ENCODE data around the gene MLYCD.

MLYCD gene

GRCh38 chr16:83863682-83864081, 35.2 kb upstream of the MLYCD start:
- H3K36me3 ChIP-seq (ENCODE audit: control insufficient read depth in 1 of 2, insufficient read depth in 2 of 2, low read length in 2 of 2) = no peaks in the 10 kb centered on the region

GRCh38 chr16:83870830-83871229, 28.1 kb upstream of the MLYCD start:
- Histone ChIP-seq H3K4me1 (ENCODE audit: control insufficient read depth in 1 of 2, insufficient read depth in 2 of 2, low read length in 2 of 2) (no peaks in the 10 kb centered on the region), H3K9ac (ENCODE audit: low read depth in 1 of 2, low read length in 2 of 2) (no peak overlapping the region), H3K27me3 (ENCODE audit: control insufficient read depth in 1 of 2, insufficient read depth in 2 of 2, low read length in 2 of 2) (no peaks in the 10 kb centered on the region), H3K9me3 (ENCODE audit: control insufficient read depth in 1 of 2, low read length in 2 of 2) (no peaks in the 10 kb centered on the region), H3K36me3 (ENCODE audit: control insufficient read depth in 1 of 2, insufficient read depth in 2 of 2, low read length in 2 of 2) (no peaks in the 10 kb centered on the region), H3K27ac (ENCODE audit: low read depth, low read length) (no peak overlapping the region), H3K4me3 (ENCODE audit: low read depth in 1 of 2, low read length in 2 of 2) (no peak overlapping the region)

More at GRCh38 chr16:83863682-83864081, 35.2 kb upstream of the MLYCD start:
- Histone ChIP-seq H3K27me3 (ENCODE audit: control insufficient read depth in 1 of 2, insufficient read depth in 2 of 2, low read length in 2 of 2) (no peaks in the 10 kb centered on the region), H3K27ac (ENCODE audit: low read depth, low read length) (no peak overlapping the region), H3K4me1 (ENCODE audit: control insufficient read depth in 1 of 2, insufficient read depth in 2 of 2, low read length in 2 of 2) (no peaks in the 10 kb centered on the region), H3K4me3 (ENCODE audit: low read depth in 1 of 2, low read length in 2 of 2) (no peak overlapping the region), H3K9ac (ENCODE audit: low read depth in 1 of 2, low read length in 2 of 2) (no peak overlapping the region), H3K9me3 (ENCODE audit: control insufficient read depth in 1 of 2, low read length in 2 of 2) (no peaks in the 10 kb centered on the region)

DNA sequence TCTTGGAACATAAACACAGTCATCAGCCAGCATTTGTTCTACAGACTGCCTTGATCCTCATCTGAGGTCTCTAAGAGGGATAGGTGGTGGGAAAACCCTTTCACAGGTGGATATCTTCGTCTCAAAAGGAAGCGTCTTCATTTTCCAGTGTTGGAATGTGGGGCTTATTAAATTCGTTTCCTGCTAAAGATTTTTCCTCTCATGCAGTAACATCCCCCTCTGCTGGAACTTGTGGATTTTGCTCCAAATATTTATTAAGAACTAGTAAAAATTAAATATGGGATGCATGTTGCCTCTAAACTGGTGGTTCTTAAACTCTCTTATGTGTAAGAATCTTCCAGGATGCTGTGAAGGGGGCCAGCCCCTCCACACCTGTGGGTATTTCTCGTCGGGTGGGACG, 20.1 kb upstream of the MLYCD start:
- H3K27me3 ChIP-seq (ENCODE audit: control insufficient read depth in 1 of 2, insufficient read depth in 2 of 2, low read length in 2 of 2) = peaks cover 0 to 4% of the 10 kb centered on the region in 2 donors
- no peaks in the 10 kb centered on the region for H3K36me3 ChIP-seq (ENCODE audit: control insufficient read depth in 1 of 2, insufficient read depth in 2 of 2, low read length in 2 of 2)
- H3K4me1 ChIP-seq (ENCODE audit: control insufficient read depth in 1 of 2, insufficient read depth in 2 of 2, low read length in 2 of 2) = no peaks in the 10 kb centered on the region
- no peak overlapping the region for H3K9ac ChIP-seq (ENCODE audit: low read depth in 1 of 2, low read length in 2 of 2)
- no peak overlapping the region for H3K4me3 ChIP-seq (ENCODE audit: low read depth in 1 of 2, low read length in 2 of 2)
- H3K27ac ChIP-seq (ENCODE audit: low read depth, low read length) = no peak overlapping the region
- H3K9me3 ChIP-seq (ENCODE audit: control insufficient read depth in 1 of 2, low read length in 2 of 2) = no peaks in the 10 kb centered on the region

- Histone ChIP-seq H3K36me3 (ENCODE audit: control insufficient read depth in 1 of 2, insufficient read depth in 2 of 2, low read length in 2 of 2) (no peaks in the 10 kb centered on the region), H3K27me3 (ENCODE audit: control insufficient read depth in 1 of 2, insufficient read depth in 2 of 2, low read length in 2 of 2) (peaks cover 0 to 4% of the 10 kb centered on the region in 2 donors), H3K9me3 (ENCODE audit: control insufficient read depth in 1 of 2, low read length in 2 of 2) (no peaks in the 10 kb centered on the region), H3K9ac (ENCODE audit: low read depth in 1 of 2, low read length in 2 of 2) (no peak overlapping the region), H3K4me3 (ENCODE audit: low read depth in 1 of 2, low read length in 2 of 2) (no peak overlapping the region), H3K27ac (ENCODE audit: low read depth, low read length) (no peak overlapping the region), H3K4me1 (ENCODE audit: control insufficient read depth in 1 of 2, insufficient read depth in 2 of 2, low read length in 2 of 2) (no peaks in the 10 kb centered on the region)
Observed at GRCh38 chr16:83882163-83882885, 16.6 kb upstream of the MLYCD start.

DNA sequence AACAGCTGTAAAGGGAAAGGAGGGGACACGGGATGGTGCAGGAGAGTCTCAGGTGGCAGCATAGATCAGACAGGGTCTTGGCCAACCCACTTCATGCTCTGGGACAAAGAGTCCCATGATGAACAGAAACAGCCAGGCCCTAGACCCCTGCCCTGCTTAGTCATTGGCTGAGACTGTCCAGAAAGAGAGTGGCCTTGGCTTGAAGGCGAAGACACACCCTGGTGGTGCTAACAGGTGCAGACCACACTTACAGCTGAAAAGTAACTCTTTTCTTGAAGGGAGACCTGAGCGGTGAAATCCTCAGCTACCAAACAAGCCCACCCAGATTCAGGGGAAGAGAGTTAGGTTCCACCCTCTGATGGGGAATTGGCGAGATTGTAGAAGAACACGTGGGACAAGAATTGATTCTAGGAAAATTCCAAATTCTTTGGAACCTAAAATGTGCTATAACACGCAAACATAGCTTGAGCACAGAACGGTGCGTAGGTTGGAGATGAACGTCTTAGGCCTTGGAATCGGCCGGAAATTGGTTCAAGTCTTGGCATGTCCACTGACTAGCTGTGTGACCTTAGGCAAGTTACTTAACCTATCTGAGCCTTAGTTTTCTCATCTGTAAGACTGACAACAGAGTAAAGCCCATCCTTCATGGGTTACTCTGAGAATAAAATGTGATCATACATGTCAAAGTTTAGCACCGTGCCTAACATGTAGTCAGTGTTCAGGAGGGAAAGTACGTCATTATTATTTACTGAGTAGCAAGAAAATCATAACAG, 12.5 kb upstream of the MLYCD start:
- Histone ChIP-seq H3K9me3 (ENCODE audit: control insufficient read depth in 1 of 2, low read length in 2 of 2) (no peaks in the 10 kb centered on the region), H3K4me1 (ENCODE audit: control insufficient read depth in 1 of 2, insufficient read depth in 2 of 2, low read length in 2 of 2) (no peaks in the 10 kb centered on the region), H3K4me3 (ENCODE audit: low read depth in 1 of 2, low read length in 2 of 2) (no peak overlapping the region), H3K27ac (ENCODE audit: low read depth, low read length) (no peak overlapping the region), H3K27me3 (ENCODE audit: control insufficient read depth in 1 of 2, insufficient read depth in 2 of 2, low read length in 2 of 2) (peaks cover 0 to 4% of the 10 kb centered on the region in 2 donors), H3K9ac (ENCODE audit: low read depth in 1 of 2, low read length in 2 of 2) (no peak overlapping the region), H3K36me3 (ENCODE audit: control insufficient read depth in 1 of 2, insufficient read depth in 2 of 2, low read length in 2 of 2) (no peaks in the 10 kb centered on the region)

- Histone ChIP-seq H3K27ac (ENCODE audit: low read depth, low read length) (no peak overlapping the region), H3K27me3 (ENCODE audit: control insufficient read depth in 1 of 2, insufficient read depth in 2 of 2, low read length in 2 of 2) (peaks cover 0 to 2% of the 10 kb centered on the region in 2 donors), H3K9ac (ENCODE audit: low read depth in 1 of 2, low read length in 2 of 2) (no peak overlapping the region), H3K9me3 (ENCODE audit: control insufficient read depth in 1 of 2, low read length in 2 of 2) (peaks cover 0 to 5% of the 10 kb centered on the region in 2 donors), H3K36me3 (ENCODE audit: control insufficient read depth in 1 of 2, insufficient read depth in 2 of 2, low read length in 2 of 2) (no peaks in the 10 kb centered on the region), H3K4me3 (ENCODE audit: low read depth in 1 of 2, low read length in 2 of 2) (no peak overlapping the region), H3K4me1 (ENCODE audit: control insufficient read depth in 1 of 2, insufficient read depth in 2 of 2, low read length in 2 of 2) (no peaks in the 10 kb centered on the region)
Observed at GRCh38 chr16:83887080-83887479, 11.8 kb upstream of the MLYCD start.

DNA sequence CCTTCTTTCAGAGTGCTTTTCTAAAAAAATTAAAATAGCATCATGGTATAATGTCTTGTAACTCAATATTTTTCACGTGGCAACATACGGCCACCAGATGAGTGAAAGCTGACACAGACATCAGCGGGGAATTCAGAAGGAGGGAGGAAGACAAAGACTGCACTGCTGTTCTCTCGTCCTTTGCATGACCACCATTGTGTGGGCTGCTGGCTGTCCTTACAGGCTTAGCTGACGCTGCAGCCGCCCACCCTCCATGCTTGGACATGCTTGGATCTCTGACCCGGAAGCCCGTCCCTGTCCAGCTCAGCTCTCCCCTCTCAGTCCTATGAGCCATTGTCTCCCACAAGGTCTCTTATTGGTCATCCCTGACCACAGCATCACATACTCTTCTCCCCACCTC, 11.4 kb upstream of the MLYCD start:
- Histone ChIP-seq H3K9ac (ENCODE audit: low read depth in 1 of 2, low read length in 2 of 2) (no peak overlapping the region), H3K27me3 (ENCODE audit: control insufficient read depth in 1 of 2, insufficient read depth in 2 of 2, low read length in 2 of 2) (no peaks in the 10 kb centered on the region), H3K4me3 (ENCODE audit: low read depth in 1 of 2, low read length in 2 of 2) (no peak overlapping the region), H3K4me1 (ENCODE audit: control insufficient read depth in 1 of 2, insufficient read depth in 2 of 2, low read length in 2 of 2) (no peaks in the 10 kb centered on the region), H3K27ac (ENCODE audit: low read depth, low read length) (no peak overlapping the region), H3K9me3 (ENCODE audit: control insufficient read depth in 1 of 2, low read length in 2 of 2) (peaks cover 0 to 6% of the 10 kb centered on the region in 2 donors), H3K36me3 (ENCODE audit: control insufficient read depth in 1 of 2, insufficient read depth in 2 of 2, low read length in 2 of 2) (no peaks in the 10 kb centered on the region)

DNA sequence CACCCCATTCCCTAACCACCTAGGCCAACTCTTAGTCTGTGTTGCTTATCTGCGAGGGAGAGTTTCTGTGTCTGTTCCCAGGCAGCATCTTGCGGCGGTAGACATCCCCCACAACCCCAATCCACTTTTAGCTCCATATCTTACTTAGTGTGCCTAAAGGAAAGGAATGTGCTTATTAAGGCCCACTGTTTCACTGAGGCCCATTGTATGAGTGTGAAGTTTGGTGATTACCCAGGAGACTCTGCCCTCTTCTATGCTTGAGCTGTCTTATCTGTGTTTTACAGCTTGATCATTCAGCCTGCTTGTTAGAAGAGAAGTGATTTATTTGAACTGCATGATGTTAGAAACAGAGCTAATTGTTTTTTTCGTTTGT, 10.3 kb upstream of the MLYCD start:
- no peaks in the 10 kb centered on the region for H3K36me3 ChIP-seq (ENCODE audit: control insufficient read depth in 1 of 2, insufficient read depth in 2 of 2, low read length in 2 of 2)
- H3K27ac ChIP-seq (ENCODE audit: low read depth, low read length) = no peak overlapping the region
- no peak overlapping the region for H3K9ac ChIP-seq (ENCODE audit: low read depth in 1 of 2, low read length in 2 of 2)
- no peaks in the 10 kb centered on the region for H3K27me3 ChIP-seq (ENCODE audit: control insufficient read depth in 1 of 2, insufficient read depth in 2 of 2, low read length in 2 of 2)
- H3K4me3 ChIP-seq (ENCODE audit: low read depth in 1 of 2, low read length in 2 of 2) = no peak overlapping the region
- H3K4me1 ChIP-seq (ENCODE audit: control insufficient read depth in 1 of 2, insufficient read depth in 2 of 2, low read length in 2 of 2) = no peaks in the 10 kb centered on the region
- peaks cover 0 to 6% of the 10 kb centered on the region in 2 donors for H3K9me3 ChIP-seq (ENCODE audit: control insufficient read depth in 1 of 2, low read length in 2 of 2)

DNA sequence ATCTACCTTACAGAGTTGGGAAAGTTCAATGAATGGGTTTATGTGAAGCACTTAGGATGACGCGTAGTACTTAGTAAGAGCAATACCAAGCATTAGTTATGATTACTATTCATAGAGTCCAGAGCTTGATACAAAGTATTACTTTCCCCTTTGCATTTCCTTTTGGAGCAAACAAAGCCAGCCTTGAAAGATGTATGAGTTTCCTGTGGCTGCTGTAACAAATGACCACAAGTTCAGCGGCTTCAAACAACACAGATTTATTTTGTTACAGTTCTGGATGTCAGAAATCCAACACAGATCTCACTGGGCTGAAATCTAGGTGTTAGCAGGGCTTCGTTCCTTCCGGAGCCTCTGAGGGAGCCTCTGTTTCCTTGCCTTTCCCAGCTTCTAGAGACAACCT, 8.6 kb upstream of the MLYCD start:
- H3K27me3 ChIP-seq (ENCODE audit: control insufficient read depth in 1 of 2, insufficient read depth in 2 of 2, low read length in 2 of 2) = no peaks in the 10 kb centered on the region
- no peak overlapping the region for H3K4me3 ChIP-seq (ENCODE audit: low read depth in 1 of 2, low read length in 2 of 2)
- H3K9ac ChIP-seq (ENCODE audit: low read depth in 1 of 2, low read length in 2 of 2) = no peak overlapping the region
- H3K4me1 ChIP-seq (ENCODE audit: control insufficient read depth in 1 of 2, insufficient read depth in 2 of 2, low read length in 2 of 2) = no peaks in the 10 kb centered on the region
- no peaks in the 10 kb centered on the region for H3K36me3 ChIP-seq (ENCODE audit: control insufficient read depth in 1 of 2, insufficient read depth in 2 of 2, low read length in 2 of 2)
- H3K27ac ChIP-seq (ENCODE audit: low read depth, low read length) = no peak overlapping the region
- peaks cover 0 to 6% of the 10 kb centered on the region in 2 donors for H3K9me3 ChIP-seq (ENCODE audit: control insufficient read depth in 1 of 2, low read length in 2 of 2)

DNA sequence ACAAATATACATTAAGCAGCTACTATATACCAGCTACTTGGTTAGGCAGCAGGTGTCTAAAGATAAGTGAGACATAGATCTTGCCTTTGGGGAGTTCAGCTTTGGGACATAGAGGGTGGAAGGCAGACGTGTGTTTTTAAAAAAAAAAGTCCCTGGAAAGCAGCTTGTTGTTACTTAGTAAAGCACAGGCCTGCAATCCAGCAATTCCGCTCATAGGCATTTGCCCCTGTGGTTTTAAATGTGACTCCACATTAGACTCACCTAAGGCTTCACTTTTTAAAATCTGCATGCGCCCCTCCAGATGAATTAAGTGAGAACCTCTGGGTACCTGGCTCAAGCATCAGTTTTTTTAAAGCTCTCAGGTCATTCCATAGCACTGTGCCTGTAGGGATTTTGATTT, 7.2 kb upstream of the MLYCD start:
- H3K27me3 ChIP-seq (ENCODE audit: control insufficient read depth in 1 of 2, insufficient read depth in 2 of 2, low read length in 2 of 2) = no peaks in the 10 kb centered on the region

More for the DNA sequence above, 7.2 kb upstream of the MLYCD start:
- H3K27ac ChIP-seq (ENCODE audit: low read depth, low read length) = no peak overlapping the region
- H3K36me3 ChIP-seq (ENCODE audit: control insufficient read depth in 1 of 2, insufficient read depth in 2 of 2, low read length in 2 of 2) = no peaks in the 10 kb centered on the region
- no peak overlapping the region for H3K4me3 ChIP-seq (ENCODE audit: low read depth in 1 of 2, low read length in 2 of 2)
- no peaks in the 10 kb centered on the region for H3K4me1 ChIP-seq (ENCODE audit: control insufficient read depth in 1 of 2, insufficient read depth in 2 of 2, low read length in 2 of 2)
- H3K9me3 ChIP-seq (ENCODE audit: control insufficient read depth in 1 of 2, low read length in 2 of 2) = peaks cover 0 to 6% of the 10 kb centered on the region in 2 donors
- no peak overlapping the region for H3K9ac ChIP-seq (ENCODE audit: low read depth in 1 of 2, low read length in 2 of 2)
